T-helper 9 cell (primary cell): ENCODE measurements around the gene CHAD.
"Not testable (repeated sequence)": the region's sequence is repeated elsewhere in the genome, so short reads cannot be mapped to it uniquely, and the experiment has no call there.

Experiments
- DNase-seq: peaks from one replicate; pipeline ENCODE4 v3.0.0-alpha.2; 2020

Gene CHAD

GRCh38 chr17:50492214-50492613, 23.5 kb upstream of the CHAD start:
- DNase-seq, result no peak

DNA sequence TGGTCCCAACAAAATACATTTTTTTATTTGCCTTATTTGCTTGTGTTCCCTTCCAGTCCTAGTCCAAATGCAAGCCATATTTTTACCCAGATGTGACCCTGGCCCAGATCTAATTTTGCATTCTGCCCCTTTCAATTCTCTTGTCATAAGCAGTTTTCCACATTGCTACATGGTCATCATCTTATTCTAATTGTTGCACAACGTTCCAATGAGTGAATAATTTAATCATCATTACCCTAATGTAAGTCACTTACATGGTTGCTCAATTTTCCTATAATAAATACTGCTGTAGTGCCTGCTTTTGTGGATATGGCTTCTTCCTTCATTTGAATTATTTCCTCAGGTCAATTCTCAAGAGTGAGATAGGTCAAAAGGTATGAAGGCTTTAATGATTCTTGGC, 22.8 kb upstream of the CHAD start:
- DNase-seq, result no peak

DNA sequence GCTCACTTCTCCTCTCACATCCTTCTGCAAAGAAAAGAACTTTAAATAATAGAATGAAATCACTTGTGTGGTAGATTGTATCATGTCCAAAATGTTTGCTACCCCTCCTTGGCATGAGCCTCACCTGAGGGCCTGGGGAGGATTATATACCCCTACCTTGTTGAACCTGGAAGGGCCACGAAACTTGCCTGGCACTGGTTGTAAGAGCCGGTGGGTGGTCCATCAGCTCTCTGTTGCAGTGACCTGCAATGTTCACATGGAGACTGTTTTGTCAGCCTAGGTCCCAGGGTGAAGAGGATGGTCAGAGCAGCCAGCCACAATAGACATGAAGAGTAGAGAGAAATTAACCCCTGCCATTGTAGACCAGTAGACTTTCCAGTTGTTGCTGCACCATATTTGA, 20.2 kb upstream of the CHAD start:
- no peak for DNase-seq

- no peak for DNase-seq
Measured at GRCh38 chr17:50487213-50488096, 18.8 kb upstream of the CHAD start.

GRCh38 chr17:50484386-50485155, 15.9 kb upstream of the CHAD start:
- DNase-seq, result no peak

- no peak for DNase-seq
Measured at GRCh38 chr17:50483266-50483665, 14.6 kb upstream of the CHAD start.

- peak; percentile 68 for DNase-seq
Measured at GRCh38 chr17:50482516-50482915, 13.8 kb upstream of the CHAD start.

- no peak for DNase-seq
Measured at GRCh38 chr17:50482110-50482509, 13.4 kb upstream of the CHAD start.

GRCh38 chr17:50481648-50482047, 13.0 kb upstream of the CHAD start:
- no peak for DNase-seq

GRCh38 chr17:50480854-50481490, 12.3 kb upstream of the CHAD start:
- no peak for DNase-seq

DNA sequence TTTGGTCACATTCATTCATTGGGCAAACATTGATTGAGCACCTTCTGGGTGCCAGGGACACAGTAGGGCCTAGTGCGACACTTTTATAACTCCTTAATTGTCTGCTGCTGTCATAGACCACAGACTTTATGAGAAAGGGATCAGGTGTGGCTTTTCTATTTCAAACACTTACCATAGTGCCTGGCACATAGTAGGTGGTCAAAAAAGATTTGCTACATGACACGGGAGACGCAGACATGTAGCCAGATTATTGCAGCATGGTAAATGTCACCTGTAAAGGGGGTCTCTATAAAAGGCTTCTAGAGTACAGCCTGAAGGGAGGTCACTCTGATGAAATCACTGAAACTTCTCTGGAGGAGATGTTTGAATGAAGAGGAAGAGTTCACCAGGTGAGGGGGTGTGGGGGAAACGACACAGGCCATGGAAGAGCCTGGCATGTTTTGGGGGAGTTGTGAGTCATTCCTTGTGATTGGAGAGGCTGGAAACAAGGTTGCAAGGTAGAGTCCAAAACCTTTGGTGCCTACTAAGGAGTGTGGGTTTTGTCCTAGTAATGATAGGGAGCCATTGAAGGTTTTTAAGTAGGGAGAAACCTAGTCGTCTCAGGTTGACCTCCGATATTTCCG, 11.6 kb upstream of the CHAD start:
- no peak for DNase-seq

DNA sequence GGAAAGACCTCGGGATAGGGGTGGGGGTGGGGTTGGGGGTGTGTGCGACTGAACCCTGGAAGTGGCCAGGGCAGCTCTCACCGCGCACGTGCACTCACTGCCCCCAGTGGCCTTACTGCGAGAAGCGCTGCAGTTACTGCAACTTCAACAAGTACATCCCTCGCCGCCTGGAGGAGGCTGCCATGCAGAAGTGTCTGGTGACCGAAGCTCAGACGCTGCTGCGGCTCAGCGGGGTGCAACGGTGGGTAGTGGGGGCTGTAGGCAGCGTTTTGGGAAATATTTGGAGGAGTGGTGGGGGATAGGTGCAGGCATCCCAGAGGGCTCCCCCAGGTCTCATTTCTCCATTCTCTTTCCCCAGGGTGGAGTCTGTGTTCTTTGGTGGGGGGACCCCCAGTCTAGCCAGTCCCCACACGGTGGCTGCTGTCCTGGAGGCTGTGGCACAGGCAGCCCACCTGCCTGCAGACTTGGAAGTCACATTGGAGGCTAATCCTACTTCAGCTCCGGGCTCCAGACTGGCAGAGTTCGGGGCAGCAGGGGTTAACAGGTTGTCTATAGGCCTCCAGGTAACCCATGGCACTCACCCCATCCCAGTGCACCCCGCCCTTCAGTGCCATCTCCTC, 11.0 kb upstream of the CHAD start:
- DNase-seq, result peak; percentile 49

GRCh38 chr17:50478391-50479381, 10.0 kb upstream of the CHAD start, which contains the start of gene RSAD1:
RSAD1 (plus strand) TSS chr17:50478860; CDS start chr17:50478885, 25 bp downstream.
- peak; percentile 71 for DNase-seq

GRCh38 chr17:50477976-50478375, 9.3 kb upstream of the CHAD start:
- no peak for DNase-seq

- DNase-seq, result no peak
Measured at GRCh38 chr17:50476545-50477315, 8.1 kb upstream of the CHAD start.

DNA sequence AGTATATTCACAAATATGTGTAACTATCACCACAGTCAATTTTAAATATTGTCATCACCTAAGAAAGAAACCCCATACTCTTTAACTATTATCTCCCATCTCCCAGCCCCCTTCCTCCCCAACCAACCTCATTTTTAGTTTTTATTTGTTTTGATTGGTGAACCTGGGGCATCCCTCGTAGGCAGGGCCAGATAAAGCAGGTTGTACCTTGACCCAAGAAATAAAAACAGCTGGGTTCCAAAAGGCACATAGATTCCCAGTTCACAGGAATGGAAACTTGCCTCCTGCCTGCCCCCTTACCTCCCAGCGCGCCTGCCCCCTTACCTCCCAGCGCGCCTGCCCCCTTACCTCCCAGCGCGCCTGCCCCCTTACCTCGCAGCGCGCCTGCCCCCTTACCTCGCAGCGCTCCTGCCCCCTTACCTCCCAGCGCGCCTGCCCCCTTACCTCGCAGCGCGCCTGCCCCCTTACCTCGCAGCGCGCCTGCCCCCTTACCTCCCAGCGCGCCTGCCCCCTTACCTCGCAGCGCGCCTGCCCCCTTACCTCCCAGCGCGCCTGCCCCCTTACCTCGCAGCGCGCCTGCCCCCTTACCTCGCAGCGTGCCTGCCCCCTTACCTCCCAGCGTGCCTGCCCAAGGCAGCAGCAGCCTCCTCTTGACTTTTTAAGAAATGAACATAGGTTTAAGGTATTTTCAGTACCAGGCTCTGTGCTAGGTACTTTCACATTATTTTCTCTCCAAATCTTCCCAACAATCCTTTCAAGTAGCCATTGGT, 7.3 kb upstream of the CHAD start:
- DNase-seq, result not testable (repeated sequence)

- DNase-seq, result no peak
Measured at GRCh38 chr17:50475362-50475761, 6.7 kb upstream of the CHAD start.

GRCh38 chr17:50474523-50474922, 5.8 kb upstream of the CHAD start:
- no peak for DNase-seq

GRCh38 chr17:50473901-50474300, 5.2 kb upstream of the CHAD start:
- DNase-seq, result no peak

DNA sequence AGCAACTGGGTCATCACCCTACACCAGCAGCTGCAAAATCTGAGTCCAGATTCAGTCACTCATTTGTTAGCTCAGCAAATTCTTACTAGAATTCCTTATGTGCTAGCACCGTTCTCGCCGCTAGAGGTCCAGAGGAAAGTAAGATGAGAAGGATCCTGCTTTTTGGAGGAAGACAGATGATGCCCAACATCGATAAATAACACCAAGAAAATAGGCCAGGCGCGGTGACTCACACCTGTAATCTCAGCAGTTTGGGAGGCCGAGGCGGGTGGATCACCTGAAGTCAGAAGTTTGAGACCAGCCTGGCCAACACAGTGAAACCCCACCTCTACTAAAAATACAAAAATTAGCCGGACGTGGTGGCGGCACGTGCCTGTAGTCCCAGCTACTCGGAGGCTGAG, 4.1 kb upstream of the CHAD start:
- DNase-seq, result not testable (repeated sequence)
